IPS-20b (cell line): ENCODE data around the gene MOXD1.
A peak's percentile ranks its signal among the peaks of the same experiment; 100 is the strongest.

Experiments used
- H3K27ac ChIP-seq: one replicate; pipeline ENCODE4 v1.5.1; 2013; ENCODE audit warnings: low read length
- H3K27me3 ChIP-seq: 2 replicates; pipeline ENCODE4 v1.6.1; 2013; ENCODE audit warnings: mild to moderate bottlenecking, low read length, inconsistent platforms; ENCODE audit not compliant: insufficient read depth
- H3K36me3 ChIP-seq: 2 replicates; pipeline ENCODE4 v1.6.1; 2013; ENCODE audit warnings: low read depth, mild to moderate bottlenecking, inconsistent platforms, low read length, moderate library complexity; ENCODE audit not compliant: insufficient read depth
- H3K4me1 ChIP-seq: 2 replicates; pipeline ENCODE4 v1.6.1; 2013; ENCODE audit warnings: mild to moderate bottlenecking, control low read depth, inconsistent platforms, low read length, moderate library complexity; ENCODE audit not compliant: insufficient read depth
- H3K4me3 ChIP-seq: 2 replicates; pipeline ENCODE4 v1.5.1; 2013; ENCODE audit warnings: mild to moderate bottlenecking, low read length, inconsistent platforms
- H3K9ac ChIP-seq: 2 replicates; pipeline ENCODE4 v1.6.1; 2013; ENCODE audit warnings: low read depth, mild to moderate bottlenecking, inconsistent platforms, low read length, moderate library complexity
- H3K9me3 ChIP-seq: 2 replicates; pipeline ENCODE4 v1.6.1; 2013; ENCODE audit warnings: mild to moderate bottlenecking, low read depth, low read length, inconsistent platforms; ENCODE audit not compliant: insufficient read depth

Gene MOXD1

DNA sequence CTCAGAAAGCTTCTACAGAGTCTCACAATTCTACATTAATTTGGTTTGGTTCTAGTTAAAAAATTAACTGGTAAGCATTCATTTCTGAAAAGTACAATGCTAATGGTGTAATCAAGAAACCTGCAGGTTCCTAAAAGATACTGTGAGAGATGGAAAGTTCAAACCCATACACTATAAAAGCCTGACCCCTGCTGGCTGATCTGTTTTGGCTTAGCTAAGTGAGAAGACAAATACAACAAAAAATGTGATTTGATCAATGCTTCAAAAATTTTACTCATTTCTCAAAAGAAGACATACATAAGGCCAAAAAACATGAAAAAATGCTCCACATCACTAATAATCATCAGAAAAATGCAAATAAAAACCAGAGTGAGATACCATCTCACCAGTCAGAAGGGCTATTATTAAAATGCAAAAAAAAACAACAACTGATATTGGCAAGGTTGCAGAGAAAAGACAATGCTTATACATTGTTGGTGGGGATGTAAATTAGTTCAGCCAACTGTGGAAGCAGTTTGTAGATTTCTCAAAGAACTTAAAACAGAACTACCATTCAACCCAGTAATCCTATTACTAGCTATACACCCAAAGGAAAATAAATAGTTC is 102.8 kb downstream of the MOXD1 start:
- no peaks in the 10 kb centered on the region for H3K27me3 ChIP-seq
- H3K4me3 ChIP-seq, result no peak overlapping the region
- H3K36me3 ChIP-seq, result no peaks in the 10 kb centered on the region
- no peaks in the 10 kb centered on the region for H3K9me3 ChIP-seq
- no peak overlapping the region for H3K9ac ChIP-seq
- H3K4me1 ChIP-seq, result no peaks in the 10 kb centered on the region
- H3K27ac ChIP-seq, result no peak overlapping the region

DNA sequence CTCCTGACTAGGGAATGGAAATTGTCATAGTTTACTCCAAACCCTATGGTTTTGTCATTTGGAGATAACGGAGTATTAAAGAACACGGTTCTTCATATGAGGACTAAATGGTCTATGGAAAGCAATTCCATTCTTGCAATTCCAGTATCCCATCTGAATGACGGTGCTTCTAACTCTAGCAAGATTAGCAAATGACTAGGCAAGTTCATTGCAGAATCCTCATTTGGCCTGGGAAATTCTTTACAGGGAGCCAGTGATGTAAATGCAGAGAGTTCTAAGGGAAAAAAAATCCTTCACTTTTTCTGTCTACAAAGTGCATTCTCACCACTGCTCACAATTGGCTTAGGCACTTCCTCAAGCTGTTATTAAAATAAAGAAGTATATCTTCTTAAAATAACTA is 111.5 kb downstream of the MOXD1 start:
- H3K4me3 ChIP-seq, result no peak overlapping the region
- no peak overlapping the region for H3K27ac ChIP-seq
- H3K9me3 ChIP-seq, result no peaks in the 10 kb centered on the region
- H3K36me3 ChIP-seq, result no peaks in the 10 kb centered on the region
- no peaks in the 10 kb centered on the region for H3K27me3 ChIP-seq
- no peak overlapping the region for H3K9ac ChIP-seq
- H3K4me1 ChIP-seq, result peaks cover 5% of the 10 kb centered on the region; the same call in 1 of the 2 replicates

DNA sequence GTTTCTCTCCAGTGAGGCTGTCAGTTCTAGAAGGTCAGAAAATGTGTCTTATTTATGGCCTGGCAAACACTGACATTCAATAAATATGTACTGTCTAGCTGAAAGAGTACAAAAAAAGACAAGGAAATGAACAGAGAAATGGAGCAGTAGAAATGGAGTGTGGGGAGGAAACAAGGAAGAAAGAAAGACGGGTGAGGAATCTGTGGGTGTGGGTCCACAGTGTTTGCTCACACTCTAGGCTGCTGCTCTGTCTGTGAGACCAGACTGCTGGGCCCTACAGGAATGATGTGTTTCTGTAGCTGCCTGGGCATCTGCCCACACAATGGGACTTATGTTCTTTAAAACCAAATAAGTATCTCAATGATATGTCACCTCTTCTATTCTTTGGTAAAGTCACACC is 114.2 kb downstream of the MOXD1 start:
- Histone ChIP-seq H3K27ac (no peak overlapping the region), H3K27me3 (no peaks in the 10 kb centered on the region), H3K9ac (no peak overlapping the region), H3K9me3 (no peaks in the 10 kb centered on the region), H3K4me3 (no peak overlapping the region), H3K4me1 (peaks cover 5% of the 10 kb centered on the region; the same call in 1 of the 2 replicates), H3K36me3 (no peaks in the 10 kb centered on the region)

DNA sequence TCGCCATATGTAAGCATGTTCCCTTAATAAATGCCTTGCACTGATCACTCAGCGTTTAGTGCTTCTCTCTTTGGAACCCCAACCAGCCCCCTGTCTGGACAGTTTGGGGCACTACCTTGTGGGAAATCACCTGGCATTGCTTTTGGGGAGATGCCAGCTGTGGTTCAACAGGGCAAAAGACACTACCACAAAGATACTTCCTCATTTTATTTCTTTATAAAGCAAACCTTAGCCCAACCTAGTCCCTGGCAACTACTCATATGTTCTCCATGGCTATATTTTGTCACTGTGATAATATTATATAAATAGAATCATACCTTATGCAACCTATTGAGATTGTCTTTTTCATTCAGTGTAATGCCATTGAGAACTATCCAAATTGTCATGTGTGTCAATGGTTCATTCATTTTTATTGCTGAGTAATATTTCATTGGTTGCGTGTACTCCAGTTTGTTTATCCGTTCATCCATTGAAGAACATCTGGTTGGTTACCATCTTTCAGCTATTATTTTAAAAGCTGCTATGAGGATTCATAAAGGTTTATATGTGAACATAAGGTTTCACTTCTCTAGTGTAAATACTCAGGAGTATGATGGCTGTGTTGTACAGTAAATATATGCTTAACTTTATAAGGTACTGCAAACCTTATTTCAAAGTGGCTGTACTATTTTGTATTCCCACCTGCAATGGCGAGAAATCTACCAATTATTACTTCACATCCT is 114.8 kb downstream of the MOXD1 start:
- Histone ChIP-seq H3K4me3 (no peak overlapping the region), H3K27me3 (no peaks in the 10 kb centered on the region), H3K27ac (no peak overlapping the region), H3K4me1 (peaks cover 5% of the 10 kb centered on the region; the same call in 1 of the 2 replicates), H3K9me3 (no peaks in the 10 kb centered on the region), H3K9ac (no peak overlapping the region), H3K36me3 (no peaks in the 10 kb centered on the region)

DNA sequence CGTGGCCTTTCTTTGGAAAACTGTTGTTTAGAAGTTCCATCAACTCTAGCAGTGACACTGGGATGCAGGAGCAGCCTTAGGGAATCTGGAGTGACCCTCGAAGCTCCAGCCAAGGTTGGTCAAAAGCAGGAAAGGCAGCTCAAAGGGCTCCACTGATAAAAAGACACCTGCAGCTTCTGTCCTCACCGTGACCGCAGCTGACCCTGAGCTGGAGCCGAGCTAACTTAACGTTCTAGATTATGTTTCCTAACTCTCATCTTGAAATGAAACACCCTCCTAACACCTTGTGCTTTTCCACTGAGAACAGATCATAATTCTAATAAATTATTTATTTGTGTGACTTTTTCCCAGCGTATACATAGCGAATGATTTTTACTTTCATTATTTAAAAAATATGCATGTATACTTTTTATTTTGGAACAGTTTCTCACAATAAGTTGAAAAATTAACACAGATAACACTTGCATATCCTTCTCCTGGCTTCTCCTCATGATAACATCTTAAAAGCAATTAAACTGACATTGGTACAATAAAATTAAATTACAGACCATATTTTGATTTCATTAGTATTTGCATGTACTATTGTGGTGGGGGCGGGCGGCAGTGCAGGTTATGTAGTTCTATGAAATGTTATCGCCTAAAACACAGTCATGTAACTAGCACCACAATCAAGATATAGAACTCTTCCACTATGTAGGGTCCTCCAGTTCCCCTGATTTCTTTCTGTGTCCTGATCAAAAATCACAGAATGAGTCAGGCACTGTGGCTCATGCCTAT is 116.1 kb downstream of the MOXD1 start:
- H3K9ac ChIP-seq, result no peak overlapping the region
- H3K27ac ChIP-seq, result no peak overlapping the region
- H3K4me3 ChIP-seq, result no peak overlapping the region

DNA sequence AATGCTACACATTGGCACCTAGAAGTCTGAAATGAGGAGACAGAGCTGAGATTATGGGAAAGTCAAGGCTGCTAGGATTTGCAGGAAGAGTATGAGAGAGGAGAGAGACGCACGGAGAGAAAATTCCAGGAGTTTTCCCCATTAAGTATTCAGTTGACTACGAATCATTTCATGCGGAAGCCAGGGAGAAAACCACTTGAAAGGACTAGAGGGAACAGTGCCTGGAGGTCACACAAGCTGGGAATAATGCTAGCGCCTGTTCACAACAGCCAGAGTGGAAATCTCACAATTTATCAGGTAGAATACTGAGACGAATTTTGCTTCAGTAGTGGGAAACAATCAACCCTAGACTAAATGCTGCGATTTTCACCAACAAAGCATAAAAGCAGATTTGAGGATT is 118.6 kb downstream of the MOXD1 start:
- Histone ChIP-seq H3K9ac (no peak overlapping the region), H3K27ac (no peak overlapping the region), H3K36me3 (no peaks in the 10 kb centered on the region), H3K4me1 (no peaks in the 10 kb centered on the region), H3K9me3 (no peaks in the 10 kb centered on the region), H3K27me3 (no peaks in the 10 kb centered on the region), H3K4me3 (no peak overlapping the region)

More for the DNA sequence above, 116.1 kb downstream of the MOXD1 start:
- Histone ChIP-seq H3K4me1 (peaks cover 5% of the 10 kb centered on the region; the same call in 1 of the 2 replicates), H3K36me3 (no peaks in the 10 kb centered on the region), H3K27me3 (no peaks in the 10 kb centered on the region), H3K9me3 (no peaks in the 10 kb centered on the region)

DNA sequence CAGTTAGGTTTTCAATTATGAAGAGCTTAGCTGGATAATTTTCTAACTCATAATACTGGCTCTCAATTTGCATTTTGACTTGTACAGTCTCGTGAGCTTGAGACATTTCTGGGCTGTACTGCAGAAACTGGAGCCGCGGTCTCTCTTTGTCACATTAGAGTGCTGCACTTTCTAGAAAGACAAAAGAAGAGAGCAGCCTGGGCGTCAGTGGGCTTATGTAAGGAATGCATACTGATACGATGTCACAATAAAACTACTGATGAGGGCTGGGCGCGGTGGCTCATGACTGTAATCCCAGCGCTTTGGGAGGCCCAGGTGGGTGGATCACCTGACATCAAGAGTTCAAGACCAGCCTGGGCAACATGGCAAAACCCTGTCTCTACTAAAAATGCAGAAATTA is 120.8 kb downstream of the MOXD1 start:
- H3K27ac ChIP-seq, result no peak overlapping the region
- H3K9me3 ChIP-seq, result no peaks in the 10 kb centered on the region
- no peaks in the 10 kb centered on the region for H3K27me3 ChIP-seq
- H3K36me3 ChIP-seq, result no peaks in the 10 kb centered on the region
- H3K9ac ChIP-seq, result no peak overlapping the region
- no peaks in the 10 kb centered on the region for H3K4me1 ChIP-seq
- H3K4me3 ChIP-seq, result no peak overlapping the region

DNA sequence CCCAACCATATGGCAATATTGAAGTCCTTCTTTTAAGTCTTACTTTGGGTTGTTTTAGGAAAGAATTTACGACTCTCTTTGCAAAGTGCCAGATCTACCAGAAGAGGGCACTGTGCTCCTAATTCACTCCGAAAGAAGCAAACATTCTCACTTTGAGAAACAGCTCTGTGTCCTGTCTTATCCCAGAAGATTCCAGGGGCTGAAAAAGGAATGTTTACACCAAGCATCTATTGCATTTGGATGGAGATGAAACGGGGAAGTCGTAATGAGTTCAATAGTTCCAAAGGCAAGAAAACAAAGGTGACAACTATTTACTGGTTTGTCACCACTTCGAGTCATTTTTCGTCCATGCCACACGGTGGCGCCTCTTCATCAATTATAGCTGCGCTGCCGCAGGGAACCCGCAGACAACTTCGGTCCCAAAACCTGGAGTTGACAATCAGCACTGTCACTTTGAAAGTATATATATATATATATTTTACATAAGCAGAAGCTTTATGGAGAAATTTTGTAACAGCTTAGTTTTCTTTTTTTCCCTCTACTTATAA is 121.6 kb downstream of the MOXD1 start:
- peak overlapping the region; percentile 35; the same call in 1 of the 2 replicates for H3K9ac ChIP-seq
- H3K36me3 ChIP-seq, result no peaks in the 10 kb centered on the region
- no peaks in the 10 kb centered on the region for H3K27me3 ChIP-seq
- peak overlapping the region; percentile 67 for H3K4me3 ChIP-seq
- H3K9me3 ChIP-seq, result no peaks in the 10 kb centered on the region
- no peaks in the 10 kb centered on the region for H3K4me1 ChIP-seq
- H3K27ac ChIP-seq, result no peak overlapping the region

DNA sequence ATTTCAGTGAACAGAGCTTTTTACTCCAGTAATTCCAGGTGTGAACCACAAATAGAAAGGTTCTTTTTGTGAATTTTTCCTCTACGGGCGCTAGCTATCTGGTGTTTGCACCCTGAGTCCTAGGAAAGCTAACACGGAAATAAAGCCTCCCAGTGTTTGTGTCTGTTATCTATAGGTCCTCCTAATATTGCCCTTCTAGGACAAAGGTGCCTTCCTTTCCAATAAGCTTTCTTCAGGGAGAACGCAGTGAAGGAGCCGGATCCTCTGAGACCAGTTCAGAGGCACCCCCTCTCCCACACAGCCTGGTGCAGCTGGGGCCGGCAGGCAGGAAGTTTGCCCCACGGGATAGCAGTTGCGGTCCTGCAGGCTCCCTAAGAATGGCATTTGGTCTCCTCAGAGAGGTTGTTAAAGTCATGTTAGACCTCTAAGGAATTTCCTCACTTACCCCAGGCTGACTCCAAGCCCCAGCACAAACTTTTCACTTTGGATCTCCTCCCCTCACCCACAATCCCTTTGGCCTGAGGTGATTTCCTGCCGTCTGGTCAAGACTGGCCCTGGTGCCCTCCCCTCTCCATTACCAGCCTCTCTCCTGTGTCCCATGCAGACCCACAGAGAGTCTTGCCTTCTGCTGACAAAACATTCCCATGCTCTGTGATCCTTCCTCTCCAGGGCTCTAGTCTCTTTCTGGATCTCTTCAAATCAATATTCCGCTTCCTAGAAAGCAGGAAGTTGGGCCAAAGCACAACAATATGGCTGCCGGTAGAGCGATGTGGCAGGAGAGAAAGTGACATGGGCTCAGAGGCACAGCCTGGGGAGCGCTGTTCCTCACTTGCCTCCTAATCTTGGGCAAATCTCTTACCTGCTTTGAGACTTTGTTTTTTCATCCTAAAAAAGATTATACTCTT is 126.0 kb downstream of the MOXD1 start:
- no peaks in the 10 kb centered on the region for H3K27me3 ChIP-seq

DNA sequence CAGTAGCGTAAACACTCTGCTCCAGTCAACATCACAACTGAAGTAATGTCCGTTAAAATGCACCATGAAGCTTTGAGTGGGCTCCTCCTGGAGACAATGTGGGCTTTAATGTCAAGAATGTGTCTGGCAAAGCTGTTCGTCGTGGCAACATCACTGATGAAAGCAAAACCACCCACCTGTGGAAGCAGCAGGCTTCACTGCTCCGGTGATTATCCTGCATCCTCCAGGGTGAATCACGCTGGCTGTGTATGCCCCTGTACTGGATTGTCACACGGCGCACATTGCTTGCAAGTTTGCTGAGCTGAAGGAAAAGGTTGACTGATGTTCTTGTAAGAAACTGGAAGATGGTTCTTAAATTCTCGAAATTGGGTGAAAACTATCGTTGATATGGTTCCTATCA is 128.5 kb downstream of the MOXD1 start:
- no peak overlapping the region for H3K4me3 ChIP-seq

More for the DNA sequence above, 126.0 kb downstream of the MOXD1 start:
- no peak overlapping the region for H3K9ac ChIP-seq
- H3K4me3 ChIP-seq, result no peak overlapping the region
- no peaks in the 10 kb centered on the region for H3K9me3 ChIP-seq
- H3K4me1 ChIP-seq, result no peaks in the 10 kb centered on the region
- no peak overlapping the region for H3K27ac ChIP-seq
- no peaks in the 10 kb centered on the region for H3K36me3 ChIP-seq

More for the DNA sequence above, 128.5 kb downstream of the MOXD1 start:
- H3K36me3 ChIP-seq, result no peaks in the 10 kb centered on the region
- H3K9ac ChIP-seq, result no peak overlapping the region
- no peaks in the 10 kb centered on the region for H3K27me3 ChIP-seq
- no peaks in the 10 kb centered on the region for H3K4me1 ChIP-seq
- no peaks in the 10 kb centered on the region for H3K9me3 ChIP-seq
- H3K27ac ChIP-seq, result no peak overlapping the region
